Effector memory CD4-positive, alpha-beta T cell (primary cell): ENCODE data around the gene IL15RA.

ENCODE experiments used
- DNase-seq, 3 donors: peaks; one replicate each; pipeline ENCODE4 v3.0.0-alpha.2; 2020
- H3K27ac ChIP-seq: 2 replicates; pipeline ENCODE4 v1.7.0; 2013; ENCODE audit warnings: mild to moderate bottlenecking, low read length, moderate library complexity; ENCODE audit not compliant: insufficient read depth, poor library complexity, severe bottlenecking
- H3K27me3 ChIP-seq: replicated peaks from 2 replicates; pipeline ENCODE4 v1.7.0; 2013; ENCODE audit warnings: mild to moderate bottlenecking, low read length; ENCODE audit not compliant: insufficient read depth, control insufficient read depth, poor library complexity, severe bottlenecking
- H3K36me3 ChIP-seq: 2 replicates; pipeline ENCODE4 v1.7.0; 2013; ENCODE audit warnings: mild to moderate bottlenecking, low read length, moderate library complexity; ENCODE audit not compliant: control insufficient read depth, insufficient read depth
- H3K4me1 ChIP-seq: 2 replicates; pipeline ENCODE4 v1.7.0; 2013; ENCODE audit warnings: low read length, mild to moderate bottlenecking; ENCODE audit not compliant: control insufficient read depth, insufficient read depth, poor library complexity, severe bottlenecking
- H3K4me3 ChIP-seq: 2 replicates; pipeline ENCODE4 v1.7.0; 2013; ENCODE audit warnings: low read length, low read depth, mild to moderate bottlenecking; ENCODE audit not compliant: insufficient read depth, poor library complexity, severe bottlenecking
- H3K9me3 ChIP-seq: 2 replicates; pipeline ENCODE4 v1.7.0; 2013; ENCODE audit warnings: mild to moderate bottlenecking, low read length, moderate library complexity; ENCODE audit not compliant: control insufficient read depth

The IL15RA gene

GRCh38 chr10:5945190-5945509, 32.2 kb downstream of the IL15RA start:
- H3K4me3 ChIP-seq = no peak overlapping the region
- no peaks in the 10 kb centered on the region for H3K9me3 ChIP-seq
- no peak for DNase-seq
- H3K27me3 ChIP-seq = no peaks in the 10 kb centered on the region
- H3K36me3 ChIP-seq = no peaks in the 10 kb centered on the region
- H3K4me1 ChIP-seq = no peaks in the 10 kb centered on the region
- H3K27ac ChIP-seq = no peak overlapping the region

- DNase-seq = no peak
These were observed 32.8 kb downstream of the IL15RA start for GRCh38 chr10:5944389-5945189.

DNA sequence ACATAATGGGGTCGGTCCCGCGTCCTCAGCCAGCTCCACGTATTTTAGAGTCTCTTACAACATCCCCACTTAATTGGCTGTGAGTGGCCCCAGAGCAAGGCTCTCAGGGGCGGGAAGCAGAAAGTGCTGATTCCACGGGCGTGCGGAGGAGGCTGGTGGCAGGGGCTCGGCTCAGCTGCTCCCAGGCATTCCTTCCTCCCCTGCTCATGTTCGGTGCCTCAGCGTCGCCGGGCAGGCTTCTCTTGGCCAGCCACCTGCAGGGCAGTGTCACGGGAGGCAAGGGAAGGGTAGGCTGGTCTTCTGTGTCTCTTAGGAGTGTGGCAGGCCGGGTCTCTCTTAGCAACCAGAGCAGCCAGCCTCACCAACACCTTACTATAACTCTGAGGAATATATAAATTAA, 33.8 kb downstream of the IL15RA start:
- DNase-seq = no peak
- Histone ChIP-seq H3K9me3 (no peaks in the 10 kb centered on the region), H3K27me3 (no peaks in the 10 kb centered on the region), H3K36me3 (no peaks in the 10 kb centered on the region), H3K27ac (no peak overlapping the region), H3K4me1 (no peaks in the 10 kb centered on the region), H3K4me3 (no peak overlapping the region)

More at GRCh38 chr10:5944389-5945189, 32.8 kb downstream of the IL15RA start:
- no peaks in the 10 kb centered on the region for H3K9me3 ChIP-seq
- H3K4me1 ChIP-seq = no peaks in the 10 kb centered on the region
- no peak overlapping the region for H3K27ac ChIP-seq
- H3K4me3 ChIP-seq = no peak overlapping the region
- H3K27me3 ChIP-seq = no peaks in the 10 kb centered on the region
- no peaks in the 10 kb centered on the region for H3K36me3 ChIP-seq

DNA sequence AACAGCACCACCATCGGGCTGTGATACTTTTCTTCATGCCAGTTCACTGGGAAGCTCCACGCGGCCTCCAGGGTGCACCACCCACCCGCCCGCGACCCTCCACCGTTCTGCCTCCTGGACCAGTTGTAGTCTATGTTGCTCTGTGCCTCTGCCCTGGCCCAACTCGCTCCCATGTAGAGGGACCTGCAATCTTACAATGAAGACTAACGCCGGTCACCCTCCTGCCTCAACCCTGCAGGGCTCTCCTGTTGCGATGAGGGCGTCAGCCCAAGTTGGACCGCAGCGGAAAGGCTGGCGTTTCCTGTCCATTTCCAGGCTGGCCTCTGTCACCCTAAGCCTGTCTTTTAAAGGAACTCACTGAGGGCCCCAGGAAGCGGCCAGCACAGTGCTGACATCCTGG, 34.9 kb downstream of the IL15RA start:
- Histone ChIP-seq H3K4me1 (no peaks in the 10 kb centered on the region), H3K4me3 (no peak overlapping the region), H3K36me3 (peaks cover 9% of the 10 kb centered on the region), H3K27me3 (no peaks in the 10 kb centered on the region), H3K9me3 (no peaks in the 10 kb centered on the region), H3K27ac (no peak overlapping the region)
- DNase-seq = no peak

DNA sequence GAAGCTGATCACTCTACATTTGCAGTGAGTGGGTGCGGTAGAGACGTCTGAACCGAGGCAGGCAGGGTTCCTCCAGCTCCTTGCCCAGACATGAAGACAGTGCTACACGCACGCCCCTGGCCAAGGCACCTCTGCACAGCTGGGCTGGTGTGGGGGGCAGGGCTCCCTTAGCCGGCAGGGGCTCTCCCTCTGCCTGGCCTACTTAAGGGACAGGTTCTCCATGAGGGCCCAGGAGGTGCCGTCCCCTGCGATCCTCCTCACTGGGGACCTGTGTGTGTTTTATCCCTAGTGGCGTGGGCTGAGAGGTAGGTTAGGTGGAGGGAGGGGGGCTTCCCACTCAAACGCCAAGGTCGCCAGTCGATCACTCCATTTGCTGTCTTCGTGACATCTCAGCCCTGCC, 35.3 kb downstream of the IL15RA start:
- no peak for DNase-seq
- H3K27me3 ChIP-seq = no peaks in the 10 kb centered on the region
- H3K4me1 ChIP-seq = no peaks in the 10 kb centered on the region
- H3K36me3 ChIP-seq = peaks cover 11% of the 10 kb centered on the region
- no peak overlapping the region for H3K27ac ChIP-seq
- H3K4me3 ChIP-seq = no peak overlapping the region
- no peaks in the 10 kb centered on the region for H3K9me3 ChIP-seq

DNA sequence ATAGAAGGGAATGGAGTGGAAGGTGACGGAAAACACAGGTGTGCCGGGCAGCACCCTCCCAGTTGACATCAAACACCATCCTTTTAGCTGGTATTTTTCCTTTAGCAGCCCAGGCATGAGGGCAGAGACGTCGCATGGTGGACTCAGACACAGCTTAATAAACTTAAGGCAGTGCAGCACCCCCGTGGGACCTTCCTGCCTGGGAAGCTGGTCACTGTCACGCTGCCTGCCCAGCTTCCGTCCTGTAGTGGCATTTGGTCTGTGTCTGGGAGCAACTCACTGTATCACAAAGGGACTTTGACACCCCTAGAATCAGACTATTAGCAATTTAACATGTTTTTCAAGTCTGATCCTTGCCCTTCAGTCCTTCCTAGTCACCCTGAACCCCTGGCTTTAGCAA, 35.8 kb downstream of the IL15RA start:
- no peaks in the 10 kb centered on the region for H3K4me1 ChIP-seq
- no peak for DNase-seq

DNA sequence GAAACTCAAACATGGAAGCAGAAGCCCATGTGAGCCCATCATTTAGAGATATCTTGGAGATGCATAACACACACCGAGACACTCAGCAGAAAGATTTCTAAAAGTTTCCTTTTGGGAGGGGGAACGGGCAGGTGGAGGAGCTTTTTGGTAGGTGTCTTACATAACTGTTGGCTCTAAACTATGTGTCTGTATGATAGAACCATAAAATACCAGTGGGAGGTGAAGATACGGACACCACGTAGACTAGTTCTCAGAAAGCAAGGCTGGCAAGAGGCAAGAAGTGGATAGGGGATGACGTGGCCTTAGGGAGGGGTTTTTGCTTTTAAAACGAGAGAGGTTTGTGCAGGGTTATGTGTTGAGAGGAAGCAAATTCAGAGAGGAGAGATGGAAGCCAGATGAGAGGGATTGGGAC, 36.5 kb downstream of the IL15RA start:
- H3K4me1 ChIP-seq = no peaks in the 10 kb centered on the region

More for the DNA sequence above, 35.8 kb downstream of the IL15RA start:
- H3K27me3 ChIP-seq = no peaks in the 10 kb centered on the region
- no peaks in the 10 kb centered on the region for H3K9me3 ChIP-seq
- H3K27ac ChIP-seq = no peak overlapping the region
- H3K4me3 ChIP-seq = no peak overlapping the region
- peaks cover 15% of the 10 kb centered on the region for H3K36me3 ChIP-seq

DNA sequence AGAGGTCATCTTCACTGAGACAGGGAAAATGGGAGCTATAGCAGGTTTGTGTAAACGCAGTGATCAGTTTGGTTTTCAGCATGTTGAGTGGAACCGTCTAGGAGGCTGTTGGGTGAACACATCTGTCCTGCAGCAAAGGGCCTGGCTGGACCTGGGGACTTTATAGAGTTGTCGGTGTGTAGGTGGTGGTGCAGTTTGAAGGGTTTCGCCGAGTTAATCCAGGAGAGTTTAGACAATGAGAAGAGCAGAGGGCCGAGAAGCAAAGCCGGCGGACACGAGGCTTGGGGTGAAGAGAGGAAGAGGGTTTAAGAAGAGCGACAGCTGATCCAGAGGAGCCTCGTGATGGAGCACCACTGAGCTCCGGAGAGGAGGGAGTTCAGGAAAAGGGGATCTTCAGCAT, 39.1 kb downstream of the IL15RA start:
- Histone ChIP-seq H3K4me1 (no peaks in the 10 kb centered on the region), H3K27me3 (no peaks in the 10 kb centered on the region), H3K27ac (no peak overlapping the region), H3K36me3 (peaks cover 31% of the 10 kb centered on the region), H3K9me3 (no peaks in the 10 kb centered on the region), H3K4me3 (no peak overlapping the region)
- DNase-seq = no peak

More for the DNA sequence above, 36.5 kb downstream of the IL15RA start:
- Histone ChIP-seq H3K36me3 (peaks cover 20% of the 10 kb centered on the region), H3K4me3 (no peak overlapping the region), H3K9me3 (no peaks in the 10 kb centered on the region), H3K27me3 (no peaks in the 10 kb centered on the region), H3K27ac (no peak overlapping the region)
- no peak for DNase-seq

DNA sequence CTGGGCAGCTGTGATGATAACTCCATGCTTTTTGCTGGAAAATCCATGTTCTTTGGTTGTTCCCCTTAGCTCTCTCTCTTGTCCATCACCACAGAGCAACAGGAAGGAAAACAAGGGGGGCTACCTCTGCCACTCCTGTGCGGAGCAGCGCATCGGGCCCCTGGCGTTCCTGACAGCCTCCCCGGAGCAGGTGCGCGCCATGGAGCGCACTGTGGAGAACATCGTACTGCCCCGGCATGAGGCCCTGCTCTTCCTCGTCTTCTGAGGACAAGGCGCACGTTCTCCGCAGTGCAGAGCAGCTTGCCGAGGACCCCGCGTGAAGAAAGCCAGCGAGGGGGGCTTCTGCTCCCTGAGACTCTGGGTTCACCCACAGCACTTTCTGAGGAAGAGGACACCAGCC, 40.3 kb downstream of the IL15RA start:
- no peaks in the 10 kb centered on the region for H3K9me3 ChIP-seq
- H3K36me3 ChIP-seq = peaks cover 31% of the 10 kb centered on the region
- DNase-seq = no peak
- no peak overlapping the region for H3K4me3 ChIP-seq
- no peak overlapping the region for H3K27ac ChIP-seq
- no peaks in the 10 kb centered on the region for H3K27me3 ChIP-seq
- H3K4me1 ChIP-seq = no peaks in the 10 kb centered on the region

DNA sequence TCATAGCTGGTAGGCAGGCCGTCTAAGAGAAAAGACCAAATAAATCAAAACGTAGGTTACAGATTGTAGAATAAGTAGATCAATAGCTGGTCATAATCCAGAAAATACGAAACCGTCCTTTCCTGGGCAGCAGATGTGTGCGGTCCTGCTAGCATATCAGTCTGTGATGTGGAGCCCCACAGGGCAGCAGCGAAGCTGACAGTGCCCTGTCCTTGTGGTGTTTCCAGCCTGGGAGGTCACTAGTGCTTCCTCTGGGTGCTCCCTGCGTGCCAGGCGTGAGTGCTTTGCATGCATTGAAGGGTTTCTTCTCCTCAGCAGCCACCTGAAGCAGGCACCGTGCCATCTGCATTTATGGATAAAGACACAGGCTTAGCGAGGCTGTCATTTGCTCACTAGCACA, 41.7 kb downstream of the IL15RA start:
- DNase-seq = no peak
- no peak overlapping the region for H3K27ac ChIP-seq
- H3K27me3 ChIP-seq = no peaks in the 10 kb centered on the region
- no peaks in the 10 kb centered on the region for H3K9me3 ChIP-seq
- no peaks in the 10 kb centered on the region for H3K4me1 ChIP-seq
- peaks cover 37% of the 10 kb centered on the region for H3K36me3 ChIP-seq
- H3K4me3 ChIP-seq = no peak overlapping the region
